Liver (tissue), 9 donors: ENCODE results near the gene DDA1. TPM values are rescaled to one million over a fixed set of nuclear protein-coding genes. Genes with fewer than 3 reads are reported as not detected.
"Not testable (repeated sequence)": the region's sequence is repeated elsewhere in the genome, so short reads cannot be mapped to it uniquely, and the experiment has no call there.

Source experiments
- DNase-seq: peaks from one replicate; pipeline ENCODE4 v3.0.0-alpha.2; 2017; ENCODE audit warnings: low spot score
- H3K27ac ChIP-seq, 2 donors: one replicate each; pipeline ENCODE4 v1.7.0; 2013; ENCODE audit warnings: inconsistent platforms in 2 of 2, low read length in 2 of 2, control low read depth in 1 of 2, low read depth in 1 of 2, mild to moderate bottlenecking in 1 of 2
- H3K27me3 ChIP-seq, 4 donors: one replicate each; pipeline versions ENCODE4 v1.6.1 to v1.7.0; 2013; ENCODE audit warnings: low read length in 3 of 4, inconsistent platforms in 1 of 4, mild to moderate bottlenecking in 1 of 4, moderate library complexity in 1 of 4; ENCODE audit not compliant: control insufficient read depth in 4 of 4, insufficient read depth in 4 of 4
- H3K36me3 ChIP-seq, 4 donors: one replicate each; pipeline versions ENCODE4 v1.6.1 to v1.7.0; 2013; ENCODE audit warnings: low read length in 3 of 4, mild to moderate bottlenecking in 3 of 4, low read depth in 1 of 4, moderate library complexity in 1 of 4; ENCODE audit not compliant: control insufficient read depth in 4 of 4, insufficient read depth in 3 of 4
- H3K4me1 ChIP-seq, 4 donors: one replicate each; pipeline versions ENCODE4 v1.6.1 to v1.7.0; 2013; ENCODE audit warnings: low read length in 3 of 4, mild to moderate bottlenecking in 3 of 4, moderate library complexity in 1 of 4; ENCODE audit not compliant: control insufficient read depth in 4 of 4, insufficient read depth in 4 of 4
- H3K4me3 ChIP-seq, 3 donors: one replicate each; pipeline versions ENCODE4 v1.6.1 to v1.7.0; 2013; ENCODE audit warnings: low read length in 3 of 3, control low read depth in 1 of 3, low read depth in 1 of 3, mild to moderate bottlenecking in 1 of 3
- H3K9ac ChIP-seq, 2 donors: one replicate each; pipeline ENCODE4 v1.7.0; 2013; ENCODE audit warnings: low read length in 2 of 2, mild to moderate bottlenecking in 2 of 2, moderate library complexity in 2 of 2, control low read depth in 1 of 2, low read depth in 1 of 2
- H3K9me3 ChIP-seq, 4 donors: one replicate each; pipeline versions ENCODE4 v1.6.1 to v1.7.0; 2013; ENCODE audit warnings: low read length in 3 of 4; ENCODE audit not compliant: control insufficient read depth in 4 of 4
- ATF3 ChIP-seq: IDR thresholded peaks from 2 replicates; pipeline ENCODE4 v1.6.1; 2016; ENCODE audit warnings: antibody characterized with exemption
- EGR1 ChIP-seq, 2 donors: IDR thresholded peaks; 2 replicates each; pipeline ENCODE4 v1.6.1; 2016 to 2018; ENCODE audit warnings: antibody characterized with exemption in 2 of 2, low read depth in 2 of 2
- GABPA ChIP-seq, 2 donors: IDR thresholded peaks in 1 of 2; conservative IDR thresholded peaks in 1 of 2; 2 replicates each; pipeline ENCODE4 v1.6.1; 2016; ENCODE audit warnings: antibody characterized with exemption in 2 of 2, mild to moderate bottlenecking in 1 of 2, moderate library complexity in 1 of 2
- HNF4A ChIP-seq, 2 donors: conservative IDR thresholded peaks; 2 replicates each; pipeline ENCODE4 v1.6.1; 2016; ENCODE audit warnings: antibody characterized with exemption in 2 of 2, mild to moderate bottlenecking in 2 of 2
- HNF4G ChIP-seq: IDR thresholded peaks from 2 replicates; pipeline ENCODE4 v1.6.1; 2016; ENCODE audit warnings: antibody characterized with exemption
- NR2F2 ChIP-seq: IDR thresholded peaks from 2 replicates; pipeline ENCODE4 v1.6.1; 2016; ENCODE audit warnings: antibody characterized with exemption
- RAD21 ChIP-seq, 2 donors: IDR thresholded peaks; 2 replicates each; pipeline ENCODE4 v1.6.1; 2016; ENCODE audit warnings: antibody characterized with exemption in 2 of 2, mild to moderate bottlenecking in 2 of 2
- RXRA ChIP-seq, 2 donors: IDR thresholded peaks; 2 replicates each; pipeline ENCODE4 v1.6.1; 2017 to 2018; ENCODE audit warnings: antibody characterized with exemption in 2 of 2, mild to moderate bottlenecking in 1 of 2
- SP1 ChIP-seq: IDR thresholded peaks from 2 replicates; pipeline ENCODE4 v1.6.1; 2018; ENCODE audit warnings: antibody characterized with exemption, mild to moderate bottlenecking
- TAF1 ChIP-seq: conservative IDR thresholded peaks from 2 replicates; pipeline ENCODE4 v1.6.1; 2016; ENCODE audit warnings: antibody characterized with exemption, mild to moderate bottlenecking
- YY1 ChIP-seq: IDR thresholded peaks from 2 replicates; pipeline ENCODE4 v1.6.1; 2016; ENCODE audit warnings: antibody characterized with exemption, mild to moderate bottlenecking
- WGBS: extraction: QIAGEN DNeasy Blood & Tissue Kit; methylation state at CpG from one replicate; pipeline ENCODE4 v1.1.7; 2013; 5-methylcytosine and 5-hydroxymethylcytosine counted together
- polyA plus RNA-seq, 2 donors: library from polyadenylated mRNA; stranded (reverse) in 1 of 2; unstranded in 1 of 2; fragments of 200-250 nt in 1 of 2; fragments of >200 nt in 1 of 2; fragmentation: Nextera tagmentation in 1 of 2; extraction: Ambion mirVana in 1 of 2; gene quantifications; one replicate each; pipeline versions ENCODE4 v1.2.1 to v1.2.3, GENCODE V29; 2013 to 2015
- total RNA-seq, 2 donors: library from RNA; depleted of rRNA; stranded (reverse); fragments of >200 nt; gene quantifications; one replicate each; pipeline ENCODE4 v1.2.3, GENCODE V29; 2014
- TF ChIP-seq, protein P1 (sequence below): IDR thresholded peaks from 2 replicates; pipeline ENCODE4 v1.6.1; 2016; ENCODE audit warnings: antibody characterized with exemption, mild to moderate bottlenecking
- TF ChIP-seq, protein P2 (sequence below): IDR thresholded peaks from 2 replicates; pipeline ENCODE4 v1.6.1; 2016; ENCODE audit warnings: antibody characterized with exemption
- donor health status: healthy.
- donor health status: healthy.
- donor health status: healthy.
- donor health status: healthy.
- donor health status: healthy.

Gene DDA1
- total and polyA plus RNA-seq, 4 donors = 7.9 to 37.9 (median 20.8) TPM

DNA sequence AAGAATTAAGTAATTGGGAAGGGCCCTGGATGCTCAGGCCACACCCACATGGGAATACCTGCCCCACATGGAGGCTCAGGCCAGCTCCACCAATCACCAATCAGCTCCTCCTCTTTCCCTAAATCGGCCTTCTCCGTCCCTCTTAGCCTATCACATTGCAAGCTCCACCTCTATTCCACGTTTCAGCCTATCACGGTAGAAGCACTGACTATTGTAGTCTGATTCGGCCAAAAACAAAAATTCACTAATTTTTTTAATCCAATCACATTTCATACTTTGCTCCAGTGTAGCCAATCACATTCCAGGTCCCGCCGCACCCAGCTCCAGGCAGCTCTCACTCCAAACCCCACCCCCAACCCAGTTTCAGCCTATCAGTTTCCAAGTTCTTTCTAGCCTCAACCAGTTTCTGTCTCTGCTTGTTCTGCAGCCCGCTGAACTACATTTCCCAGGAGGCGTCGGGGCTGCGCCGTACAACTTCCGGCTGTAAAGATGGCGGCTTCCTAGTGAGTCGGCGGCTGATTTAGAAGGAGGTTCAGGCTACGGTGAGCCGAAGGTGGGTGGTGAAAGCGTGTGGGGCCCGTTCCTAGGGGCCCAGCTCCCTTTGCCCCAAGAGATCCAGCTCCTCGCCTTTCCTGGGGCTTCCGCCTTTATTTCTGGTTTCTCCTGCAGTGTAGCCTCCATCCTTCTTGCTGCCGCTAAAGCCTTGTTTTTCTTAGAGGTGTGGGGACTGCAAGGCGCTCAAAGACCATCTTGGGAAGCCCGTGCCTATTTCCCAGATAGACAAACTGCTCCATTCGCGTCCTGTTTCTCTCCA, 42.2 kb upstream of the DDA1 start, which contains the start of gene BABAM1:
BABAM1 (plus strand) TSS at position 469 of the 814 bp plus-strand sequence. CDS start 1,364 bp downstream, outside the sequence.
- under 1% methylated on average over 27 of the region's 27 CpGs for WGBS
- Histone ChIP-seq H3K27ac (peak within 1 kb of the TSS in 1 of 2 donors; percentile 76), H3K9ac (peak within 1 kb of the TSS; percentile 66 to 95), H3K9me3 (no peaks in the 10 kb centered on the region), H3K36me3 (peaks cover 0 to 12% (median 6%) of the 10 kb centered on the region in 4 donors), H3K4me3 (peak within 1 kb of the TSS; percentile 81 to 100 (median 94)), H3K4me1 (peaks cover 3 to 11% (median 10%) of the 10 kb centered on the region in 4 donors), H3K27me3 (no peaks in the 10 kb centered on the region)
- no peak for TF ChIP-seq EGR1 (IDR thresholded peaks at IDR 0.05; ENCODE audit: low read depth in 2 of 2)
- TF ChIP-seq, protein P1, sequence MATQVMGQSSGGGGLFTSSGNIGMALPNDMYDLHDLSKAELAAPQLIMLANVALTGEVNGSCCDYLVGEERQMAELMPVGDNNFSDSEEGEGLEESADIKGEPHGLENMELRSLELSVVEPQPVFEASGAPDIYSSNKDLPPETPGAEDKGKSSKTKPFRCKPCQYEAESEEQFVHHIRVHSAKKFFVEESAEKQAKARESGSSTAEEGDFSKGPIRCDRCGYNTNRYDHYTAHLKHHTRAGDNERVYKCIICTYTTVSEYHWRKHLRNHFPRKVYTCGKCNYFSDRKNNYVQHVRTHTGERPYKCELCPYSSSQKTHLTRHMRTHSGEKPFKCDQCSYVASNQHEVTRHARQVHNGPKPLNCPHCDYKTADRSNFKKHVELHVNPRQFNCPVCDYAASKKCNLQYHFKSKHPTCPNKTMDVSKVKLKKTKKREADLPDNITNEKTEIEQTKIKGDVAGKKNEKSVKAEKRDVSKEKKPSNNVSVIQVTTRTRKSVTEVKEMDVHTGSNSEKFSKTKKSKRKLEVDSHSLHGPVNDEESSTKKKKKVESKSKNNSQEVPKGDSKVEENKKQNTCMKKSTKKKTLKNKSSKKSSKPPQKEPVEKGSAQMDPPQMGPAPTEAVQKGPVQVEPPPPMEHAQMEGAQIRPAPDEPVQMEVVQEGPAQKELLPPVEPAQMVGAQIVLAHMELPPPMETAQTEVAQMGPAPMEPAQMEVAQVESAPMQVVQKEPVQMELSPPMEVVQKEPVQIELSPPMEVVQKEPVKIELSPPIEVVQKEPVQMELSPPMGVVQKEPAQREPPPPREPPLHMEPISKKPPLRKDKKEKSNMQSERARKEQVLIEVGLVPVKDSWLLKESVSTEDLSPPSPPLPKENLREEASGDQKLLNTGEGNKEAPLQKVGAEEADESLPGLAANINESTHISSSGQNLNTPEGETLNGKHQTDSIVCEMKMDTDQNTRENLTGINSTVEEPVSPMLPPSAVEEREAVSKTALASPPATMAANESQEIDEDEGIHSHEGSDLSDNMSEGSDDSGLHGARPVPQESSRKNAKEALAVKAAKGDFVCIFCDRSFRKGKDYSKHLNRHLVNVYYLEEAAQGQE = peak; percentile 50
- TF ChIP-seq RAD21 (IDR thresholded peaks at IDR 0.05) = peak in 1 of 2 donors; percentile 5
- TF ChIP-seq HNF4G = no peak
- peak; percentile 27 for TF ChIP-seq ATF3
- peak; percentile 83 to 96 for TF ChIP-seq GABPA (IDR thresholded peaks at IDR 0.05 in 1 of 2, conservative IDR thresholded peaks at IDR 0.05 in 1 of 2)
- TF ChIP-seq YY1 = peak; percentile 99
- TF ChIP-seq HNF4A (conservative IDR thresholded peaks at IDR 0.05) = peak; percentile 14 to 17
- TF ChIP-seq TAF1 = no peak
- TF ChIP-seq, protein P2, sequence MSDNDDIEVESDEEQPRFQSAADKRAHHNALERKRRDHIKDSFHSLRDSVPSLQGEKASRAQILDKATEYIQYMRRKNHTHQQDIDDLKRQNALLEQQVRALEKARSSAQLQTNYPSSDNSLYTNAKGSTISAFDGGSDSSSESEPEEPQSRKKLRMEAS = peak; percentile 51
- peak; percentile 100 for TF ChIP-seq SP1
- peak; percentile 28 to 37 for TF ChIP-seq RXRA (IDR thresholded peaks at IDR 0.05)
- TF ChIP-seq NR2F2 = peak; percentile 39
- DNase-seq = peak; percentile 93

DNA sequence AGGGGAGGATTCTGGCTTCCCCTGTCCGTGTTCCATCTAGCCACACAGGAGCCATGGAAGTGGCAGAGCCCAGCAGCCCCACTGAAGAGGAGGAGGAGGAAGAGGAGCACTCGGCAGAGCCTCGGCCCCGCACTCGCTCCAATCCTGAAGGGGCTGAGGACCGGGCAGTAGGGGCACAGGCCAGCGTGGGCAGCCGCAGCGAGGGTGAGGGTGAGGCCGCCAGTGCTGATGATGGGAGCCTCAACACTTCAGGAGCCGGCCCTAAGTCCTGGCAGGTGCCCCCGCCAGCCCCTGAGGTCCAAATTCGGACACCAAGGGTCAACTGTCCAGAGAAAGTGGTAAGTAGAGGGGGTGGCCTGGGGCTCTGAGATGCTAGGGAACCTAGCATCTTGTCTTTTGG, 40.6 kb upstream of the DDA1 start:
- Histone ChIP-seq H3K27me3 (no peaks in the 10 kb centered on the region), H3K9me3 (no peaks in the 10 kb centered on the region), H3K9ac (no peak overlapping the region), H3K36me3 (peaks cover 2 to 17% (median 6%) of the 10 kb centered on the region in 4 donors), H3K27ac (no peak overlapping the region), H3K4me1 (peaks cover 3 to 11% (median 10%) of the 10 kb centered on the region in 4 donors), H3K4me3 (no peak overlapping the region)
- TF ChIP-seq GABPA (IDR thresholded peaks at IDR 0.05 in 1 of 2, conservative IDR thresholded peaks at IDR 0.05 in 1 of 2) (no peak), ATF3 (no peak), TAF1 (no peak), SP1 (no peak), HNF4A (conservative IDR thresholded peaks at IDR 0.05) (no peak)
- no peak for DNase-seq
- WGBS = 96% methylated on average over 13 of the region's 13 CpGs

DNA sequence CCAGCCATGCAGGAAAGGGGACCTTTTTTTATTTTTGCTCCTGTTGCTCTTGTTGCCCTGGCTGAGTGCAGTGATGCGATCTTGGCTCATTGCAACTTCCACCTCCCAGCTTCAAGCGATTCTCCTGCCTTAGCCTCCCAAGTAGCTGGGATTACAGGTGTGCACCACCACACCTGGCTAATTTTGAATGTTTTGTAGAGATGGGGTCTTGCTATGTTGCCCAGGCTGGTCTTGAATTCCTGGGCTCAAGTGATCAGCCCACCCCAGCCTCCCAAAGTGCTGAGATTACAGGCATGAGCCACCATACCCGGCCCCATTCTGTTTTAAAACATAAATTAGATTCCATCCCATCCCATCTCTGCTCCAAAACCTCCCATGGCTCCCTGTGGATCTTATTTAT, 34.5 kb upstream of the DDA1 start:
- not testable (repeated sequence) for DNase-seq, H3K4me1 ChIP-seq, H3K27ac ChIP-seq, H3K9ac ChIP-seq, H3K4me3 ChIP-seq, H3K27me3 ChIP-seq, H3K9me3 ChIP-seq
- peaks cover 5 to 46% (median 19%) of the 10 kb centered on the region in 4 donors for H3K36me3 ChIP-seq
- 98% methylated on average over 3 of the region's 3 CpGs for WGBS
